ENCODE measurements around the gene NOVA2.
A peak's percentile ranks its signal among the peaks of the same experiment; 100 is the strongest.

Gene NOVA2

GRCh38 chr19:45960595-45961235 is 12.9 kb downstream of the NOVA2 start:
- DNase-seq = no peak

DNA sequence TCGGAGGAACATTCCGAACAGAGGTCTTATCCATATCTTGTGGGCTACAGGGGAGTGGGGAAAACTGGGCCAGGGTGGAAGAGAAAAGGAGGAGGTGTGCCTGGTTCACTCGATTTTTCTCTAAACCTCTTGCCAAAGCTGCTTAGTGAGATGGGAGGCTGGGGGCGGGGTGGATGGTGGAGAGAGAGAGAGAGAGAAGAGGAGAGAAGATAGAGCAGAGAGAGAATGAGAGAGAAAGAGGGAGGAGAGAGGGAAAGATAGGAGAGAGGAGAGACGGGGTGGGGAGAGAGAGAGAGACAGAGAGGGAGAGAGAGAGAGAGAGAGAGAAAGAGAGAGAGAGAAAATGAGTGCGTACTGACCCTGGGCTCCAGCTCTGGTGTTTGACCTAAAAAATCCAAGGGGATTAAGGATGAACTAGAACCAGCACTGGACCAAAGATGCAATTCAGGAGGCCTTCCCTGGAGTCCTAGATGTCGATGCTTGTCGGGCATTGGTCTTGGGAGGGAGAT is 14.1 kb downstream of the NOVA2 start:
- no peak for DNase-seq

DNA sequence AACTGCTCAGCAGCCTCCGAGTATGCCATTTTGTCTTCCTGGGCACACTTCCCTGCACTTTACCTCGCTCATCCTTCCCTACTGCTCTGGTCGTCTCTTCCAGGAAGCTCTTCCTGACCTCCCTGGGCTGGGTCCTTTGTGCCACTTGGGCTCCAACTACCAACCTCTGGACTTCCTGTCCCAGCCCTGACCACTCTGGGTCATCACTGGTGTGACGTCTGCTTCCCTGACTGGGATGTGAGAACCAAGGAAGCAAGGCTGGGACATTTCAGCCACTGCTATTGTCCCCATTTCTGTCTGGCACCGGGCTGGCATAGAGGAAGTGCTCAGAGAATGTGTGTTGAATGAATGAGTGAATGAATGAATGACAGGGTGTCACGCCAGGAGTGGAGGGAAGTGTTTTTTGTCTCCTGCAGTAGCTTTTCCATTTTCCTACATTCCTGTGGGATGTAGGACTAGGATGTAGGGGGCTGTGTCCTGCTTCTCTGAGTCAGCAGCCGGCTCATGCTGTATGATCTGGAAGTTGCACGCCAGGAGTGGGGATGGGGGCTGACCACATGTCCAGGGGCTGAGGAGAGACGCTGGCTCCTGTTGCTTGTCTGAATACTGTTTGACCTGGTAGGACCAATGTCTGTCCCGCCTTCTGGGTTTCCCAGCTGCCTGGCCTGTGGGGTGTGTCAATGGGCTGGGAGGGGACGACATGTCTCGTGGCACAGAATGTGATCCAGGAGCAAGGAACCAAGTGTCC is 14.7 kb downstream of the NOVA2 start:
- no peak for DNase-seq

DNA sequence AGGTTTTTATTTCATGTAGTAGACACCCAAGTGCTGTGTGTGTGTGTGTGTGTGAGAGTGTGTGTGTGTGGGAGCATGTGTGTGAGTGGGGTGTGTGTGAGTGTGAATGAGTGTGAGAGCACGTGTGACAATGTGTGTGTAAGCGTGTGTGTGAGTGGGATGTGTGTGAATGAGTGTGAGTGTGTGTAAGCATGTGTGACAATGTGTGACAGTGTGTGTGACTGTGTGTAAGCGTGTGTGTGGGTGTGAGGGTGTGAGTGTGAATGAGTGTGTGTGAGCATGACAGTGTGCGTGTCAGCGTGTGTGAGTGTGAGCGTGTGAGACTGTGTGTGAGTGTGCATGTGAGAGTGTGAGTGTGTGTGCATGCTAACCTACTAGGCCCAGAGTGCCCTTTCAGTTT is 15.3 kb downstream of the NOVA2 start:
- DNase-seq = no peak

DNA sequence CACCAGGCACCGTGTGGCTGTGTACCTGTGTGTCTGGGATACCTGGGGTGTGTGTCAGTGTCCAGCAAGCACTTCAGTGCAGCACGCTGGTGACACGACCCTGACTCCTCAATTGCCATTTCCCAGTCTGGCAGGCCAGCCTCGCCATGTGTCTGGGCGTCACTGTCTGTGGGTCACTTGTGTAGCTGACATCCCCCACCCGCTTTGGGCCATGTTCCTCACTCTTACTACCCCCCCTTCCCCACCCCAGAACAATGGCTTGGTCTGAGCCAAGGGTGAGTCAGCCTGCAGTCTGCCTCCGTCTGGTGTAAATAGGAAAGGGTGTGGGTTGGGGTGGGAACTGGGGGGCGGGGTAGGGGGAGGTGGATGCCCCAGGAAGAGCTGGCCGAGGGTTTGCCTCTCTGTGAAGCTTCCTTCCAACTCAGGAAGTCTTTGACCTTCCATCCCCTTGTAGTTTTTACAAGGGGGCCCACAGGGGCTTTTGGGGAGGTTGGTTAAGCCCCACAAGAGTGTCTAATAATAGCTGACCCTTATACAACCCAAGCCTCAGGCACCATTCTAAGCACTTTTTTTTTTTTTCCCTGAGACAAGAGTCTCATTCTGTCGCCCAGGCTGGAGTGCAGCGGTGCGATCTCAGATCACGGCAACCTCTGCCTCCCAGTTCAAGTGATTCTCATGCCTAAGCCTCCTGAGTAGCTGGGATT is 17.6 kb downstream of the NOVA2 start:
- no peak for DNase-seq

- DNase-seq = no peak
Measured at GRCh38 chr19:45954156-45954555, 19.5 kb downstream of the NOVA2 start.

DNA sequence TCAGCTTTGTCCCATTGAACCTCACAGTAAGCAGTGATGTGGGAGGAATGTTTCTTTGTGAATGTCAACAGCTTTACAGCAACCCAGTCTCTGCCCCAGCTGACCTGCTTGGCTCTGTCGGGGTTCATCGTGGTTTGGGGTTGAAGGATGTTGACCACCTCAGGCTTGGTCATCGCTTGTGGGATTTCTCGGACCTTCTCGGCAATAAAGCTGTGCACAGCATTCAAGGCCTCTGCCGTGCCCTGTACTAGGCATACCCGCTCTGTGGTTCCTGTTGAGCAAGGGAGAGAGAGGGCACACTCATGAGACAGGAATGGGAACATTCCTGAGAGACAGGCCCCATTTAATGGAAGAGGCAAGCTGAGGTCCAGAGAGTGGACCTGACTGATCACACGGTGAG is 20.0 kb downstream of the NOVA2 start:
- no peak for DNase-seq

DNA sequence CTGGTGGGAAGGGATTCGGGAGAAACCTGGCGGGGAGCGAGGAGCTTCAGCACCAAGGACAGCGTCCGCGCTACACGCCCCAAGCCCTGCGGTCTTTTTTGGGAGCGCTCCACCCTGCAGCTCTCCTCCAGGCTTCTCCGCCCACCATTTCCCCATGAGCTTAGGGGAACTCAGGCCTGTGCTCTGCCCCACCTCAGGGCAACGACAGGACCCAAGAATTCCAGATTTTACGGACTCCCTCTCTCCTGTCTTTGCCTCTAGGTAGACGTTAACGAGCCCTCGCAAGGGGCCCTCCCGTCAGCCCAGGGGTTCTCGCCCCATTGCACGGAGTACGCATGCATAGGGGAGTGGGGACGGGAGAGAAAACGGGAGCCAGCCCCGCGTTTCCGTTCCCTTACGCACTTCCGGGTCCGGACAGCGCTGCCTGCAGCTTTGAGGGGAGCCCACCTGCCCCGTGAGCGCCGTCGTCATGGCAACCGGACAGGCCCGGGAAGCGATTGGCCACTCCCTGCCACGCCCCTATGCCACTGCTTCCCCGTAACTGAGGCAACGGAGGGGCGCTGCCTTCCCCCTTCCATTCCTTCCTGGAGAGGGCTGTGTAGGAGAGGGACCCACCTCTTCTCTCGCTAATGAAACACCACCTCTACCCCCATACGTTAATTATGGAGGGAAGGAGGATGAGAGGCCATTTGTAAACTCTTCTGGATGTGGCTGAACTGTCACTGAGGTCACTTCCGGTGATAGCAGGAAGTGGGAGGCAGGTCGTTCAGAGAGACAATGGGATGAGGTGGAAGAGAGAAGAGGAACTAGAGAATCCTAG is 20.8 kb downstream of the NOVA2 start:
- DNase-seq = no peak

- no peak for DNase-seq
Measured at GRCh38 chr19:45952341-45952685, 21.4 kb downstream of the NOVA2 start.

DNA sequence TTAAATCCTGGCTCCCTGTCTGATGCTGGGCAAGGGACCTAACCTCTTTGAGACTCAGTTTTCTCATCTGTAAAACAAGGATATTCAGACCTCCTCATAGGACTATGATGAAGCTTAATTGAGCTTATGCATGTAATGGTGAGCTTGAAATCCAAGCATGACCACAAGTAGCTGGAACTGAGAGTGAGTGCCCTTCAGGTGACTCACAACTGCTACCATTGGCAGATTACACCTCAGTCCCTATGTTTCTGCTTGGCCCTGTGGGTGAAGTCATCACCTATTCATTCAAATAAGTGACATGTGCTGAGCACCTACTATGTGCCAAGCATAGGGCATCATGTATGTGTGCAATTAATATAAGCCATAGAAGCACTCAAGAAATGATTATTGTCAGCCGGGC is 25.7 kb downstream of the NOVA2 start:
- no peak for DNase-seq

- DNase-seq = no peak
Measured at GRCh38 chr19:45940515-45940805, 33.2 kb downstream of the NOVA2 start.

GRCh38 chr19:45939792-45940514 is 33.7 kb downstream of the NOVA2 start:
- no peak for DNase-seq

- DNase-seq = no peak
Measured at GRCh38 chr19:45938733-45939319, 34.8 kb downstream of the NOVA2 start.

DNA sequence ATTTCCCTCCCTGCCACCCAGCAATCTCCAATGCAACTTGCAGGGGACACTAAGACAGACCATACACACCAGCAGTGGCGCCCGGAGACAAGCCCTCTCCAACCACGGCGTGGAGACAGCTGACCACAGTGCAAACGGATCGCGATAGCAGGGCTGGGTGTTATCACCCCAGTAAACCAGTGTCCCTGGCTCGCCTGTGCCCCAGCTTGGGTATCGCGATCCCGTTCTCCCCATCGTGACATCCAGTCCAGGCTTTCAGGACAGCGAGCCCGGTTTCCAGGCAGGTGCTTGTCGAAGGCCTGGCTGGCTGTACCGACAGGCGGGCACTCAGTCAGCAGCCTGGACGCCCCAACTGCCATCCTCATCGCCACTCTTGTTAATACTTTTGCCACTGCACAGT is 38.4 kb downstream of the NOVA2 start:
- no peak for DNase-seq

DNA sequence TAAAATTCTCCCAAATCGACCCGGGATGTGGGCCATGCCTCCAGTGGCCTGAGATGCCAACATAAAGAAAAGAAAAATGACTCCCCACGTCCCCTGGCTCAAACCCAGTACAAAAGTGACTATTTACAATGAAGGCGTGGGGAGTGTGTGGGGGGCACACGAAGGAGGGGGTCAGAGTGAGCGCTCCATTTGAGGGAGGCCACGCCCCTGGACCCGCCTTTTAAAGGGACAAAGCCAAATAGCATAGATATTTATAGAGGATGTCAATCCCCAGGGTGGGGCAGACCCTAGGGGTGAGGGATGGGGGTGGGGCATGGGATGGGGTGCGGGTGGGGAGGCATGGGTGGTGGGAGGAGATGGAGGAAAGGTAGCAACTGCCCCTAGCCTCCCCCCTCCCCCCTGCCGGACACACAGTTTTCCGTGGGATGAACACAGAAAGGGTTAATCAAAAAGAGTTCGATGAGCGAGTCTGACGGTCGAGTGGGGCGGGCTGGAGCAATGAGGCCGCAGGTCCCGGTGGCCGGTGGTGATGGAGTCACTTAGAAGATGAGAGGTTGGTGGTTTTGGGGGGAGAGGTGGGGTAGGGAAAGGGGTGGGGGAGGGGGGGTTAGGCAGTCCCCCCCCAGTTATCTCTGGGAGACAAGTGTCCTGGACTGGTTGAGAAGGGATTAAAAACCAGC is 39.0 kb downstream of the NOVA2 start:
- no peak for DNase-seq

GRCh38 chr19:45933759-45934158 is 39.9 kb downstream of the NOVA2 start:
- DNase-seq = no peak

GRCh38 chr19:45931055-45931454 is 42.6 kb downstream of the NOVA2 start:
- DNase-seq = no peak

GRCh38 chr19:45929247-45929646 is 44.4 kb downstream of the NOVA2 start:
- no peak for DNase-seq

- peak; percentile 94 for DNase-seq
Measured at GRCh38 chr19:45927565-45928261, 46.0 kb downstream of the NOVA2 start.

DNA sequence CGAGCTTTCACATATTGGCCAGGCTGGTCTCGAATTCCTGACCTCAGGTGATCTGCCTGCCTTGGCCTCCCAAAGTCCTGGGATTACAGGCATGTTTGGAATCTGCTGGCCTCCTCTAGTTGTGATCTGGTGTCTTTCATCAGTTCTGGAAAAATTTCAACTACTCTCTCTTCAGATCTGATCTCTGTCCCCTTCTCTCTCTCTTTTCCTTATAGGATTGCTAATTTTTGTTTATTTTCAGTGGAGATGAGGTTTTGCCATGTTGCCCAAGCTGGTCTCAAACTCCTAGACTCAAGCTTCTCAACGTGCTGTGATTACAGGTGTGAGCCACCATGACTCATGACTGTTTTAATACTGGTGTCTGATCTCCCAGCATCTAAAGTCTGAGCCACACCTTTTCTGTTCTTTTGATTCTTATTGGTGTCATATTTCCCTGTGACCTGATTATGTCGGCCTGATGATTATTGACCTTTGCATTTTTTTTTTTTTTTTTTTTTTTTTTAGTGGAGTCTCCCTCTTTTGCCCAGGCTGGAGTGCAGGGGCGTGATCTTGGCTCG is 48.7 kb downstream of the NOVA2 start:
- no peak for DNase-seq

DNA sequence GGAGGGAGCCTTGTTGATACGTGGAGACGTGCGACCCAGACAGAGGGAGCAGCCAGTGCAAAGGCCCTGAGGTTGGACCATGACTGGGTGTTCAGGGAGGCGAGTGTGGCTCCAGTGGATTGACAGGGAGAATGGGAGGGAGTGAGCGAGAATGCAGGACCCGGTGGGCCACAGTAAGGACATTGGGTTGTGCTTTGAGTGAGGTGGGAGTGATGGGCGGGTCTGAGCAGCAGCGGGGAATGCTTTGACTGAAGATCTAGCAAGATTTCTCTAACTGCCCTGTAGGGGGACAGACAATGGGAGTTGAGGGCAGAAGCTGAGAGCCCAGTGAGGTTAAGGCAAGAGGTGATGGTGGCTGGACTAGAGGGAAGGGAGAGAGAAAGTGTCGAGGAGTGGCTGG is 51.4 kb downstream of the NOVA2 start:
- DNase-seq = no peak

All from NCI-H345 (cell line).